Osteocyte (in vitro differentiated cells): ENCODE data around the gene ASCC2. TPM values are rescaled to one million over a fixed set of nuclear protein-coding genes. Genes with fewer than 3 reads are reported as not detected.

Experiments
- DNase-seq: peaks from one replicate; pipeline ENCODE4 v3.0.0; 2021; ENCODE audit warnings: mixed read lengths; ENCODE audit not compliant: unreplicated experiment; ENCODE audit errors: extremely low spot score
- H3K27ac Mint-ChIP-seq: one replicate; pipeline ENCODE4 v1.8.0; 2021; ENCODE audit warnings: mild to moderate bottlenecking, mixed read lengths; ENCODE audit not compliant: unreplicated experiment
- H3K27me3 Mint-ChIP-seq: one replicate; pipeline ENCODE4 v1.8.0; 2021; ENCODE audit warnings: mixed read lengths; ENCODE audit not compliant: unreplicated experiment
- H3K36me3 Mint-ChIP-seq: one replicate; pipeline ENCODE4 v1.8.0; 2021; ENCODE audit warnings: mixed read lengths; ENCODE audit not compliant: unreplicated experiment
- H3K4me1 Mint-ChIP-seq: one replicate; pipeline ENCODE4 v1.8.0; 2021; ENCODE audit warnings: mixed read lengths; ENCODE audit not compliant: unreplicated experiment
- H3K4me3 Mint-ChIP-seq: one replicate; pipeline ENCODE4 v1.8.0; 2021; ENCODE audit warnings: mild to moderate bottlenecking, moderate library complexity, mixed read lengths; ENCODE audit not compliant: unreplicated experiment
- H3K9me3 Mint-ChIP-seq: one replicate; pipeline ENCODE4 v1.8.0; 2021; ENCODE audit warnings: mixed read lengths; ENCODE audit not compliant: unreplicated experiment
- CTCF ChIP-seq: fragments of 200-600 bp; sonication (generic); IDR thresholded peaks from 2 replicates; pipeline ENCODE4 v1.5.0; 2021; ENCODE audit warnings: antibody characterized with exemption, mild to moderate bottlenecking, moderate library complexity
- total RNA-seq: library from RNA; stranded (reverse); gene quantifications from 2 replicates; pipeline ENCODE4 v1.2.1, GENCODE V29; 2021

The ASCC2 gene
- total RNA-seq, 1 donor from 2014 or later = 49.4 TPM

- H3K27ac Mint-ChIP-seq = no peak overlapping the region
- DNase-seq = no peak
- H3K9me3 Mint-ChIP-seq = no peaks in the 10 kb centered on the region
- no peak for TF ChIP-seq CTCF
- H3K27me3 Mint-ChIP-seq = peaks cover 11% of the 10 kb centered on the region
- no peaks in the 10 kb centered on the region for H3K4me1 Mint-ChIP-seq
- H3K4me3 Mint-ChIP-seq = no peak overlapping the region
- no peaks in the 10 kb centered on the region for H3K36me3 Mint-ChIP-seq
Measured at GRCh38 chr22:29855611-29856181, 17.6 kb upstream of the ASCC2 start.

GRCh38 chr22:29854432-29854831 lies 16.4 kb upstream of the ASCC2 start:
- H3K4me3 Mint-ChIP-seq = no peak overlapping the region
- no peak overlapping the region for H3K27ac Mint-ChIP-seq
- TF ChIP-seq CTCF = no peak
- no peaks in the 10 kb centered on the region for H3K4me1 Mint-ChIP-seq
- peaks cover 11% of the 10 kb centered on the region for H3K27me3 Mint-ChIP-seq
- no peaks in the 10 kb centered on the region for H3K36me3 Mint-ChIP-seq
- no peak for DNase-seq
- no peaks in the 10 kb centered on the region for H3K9me3 Mint-ChIP-seq

- TF ChIP-seq CTCF = no peak
- Mint-ChIP-seq H3K27ac (no peak overlapping the region), H3K9me3 (no peaks in the 10 kb centered on the region), H3K27me3 (peaks cover 5% of the 10 kb centered on the region), H3K4me1 (no peaks in the 10 kb centered on the region), H3K36me3 (no peaks in the 10 kb centered on the region), H3K4me3 (no peak overlapping the region)
- no peak for DNase-seq
Measured at GRCh38 chr22:29848111-29848510, 10.0 kb upstream of the ASCC2 start.

- DNase-seq = no peak
- no peak for TF ChIP-seq CTCF
- Mint-ChIP-seq H3K27me3 (peaks cover 5% of the 10 kb centered on the region), H3K36me3 (no peaks in the 10 kb centered on the region), H3K4me1 (peaks cover 3% of the 10 kb centered on the region), H3K4me3 (no peak overlapping the region), H3K9me3 (no peaks in the 10 kb centered on the region), H3K27ac (no peak overlapping the region)
Measured at GRCh38 chr22:29846290-29846689, 8.2 kb upstream of the ASCC2 start.

- Mint-ChIP-seq H3K36me3 (no peaks in the 10 kb centered on the region), H3K27ac (no peak overlapping the region), H3K27me3 (no peaks in the 10 kb centered on the region), H3K4me3 (no peak overlapping the region), H3K4me1 (peaks cover 11% of the 10 kb centered on the region), H3K9me3 (no peaks in the 10 kb centered on the region)
- TF ChIP-seq CTCF = no peak
- DNase-seq = no peak
Measured at GRCh38 chr22:29842740-29843139, 4.7 kb upstream of the ASCC2 start.
